ENCODE data around the gene PTBP1. TPM values are rescaled to one million over a fixed set of nuclear protein-coding genes. Genes with fewer than 3 reads are reported as not detected.

PTBP1 gene
- total and polyA plus RNA-seq, 2 of the 13 experiments (the other 11 are each of a cell fraction or from before 2014, with no cell fraction given), result 195 to 288 TPM

DNA sequence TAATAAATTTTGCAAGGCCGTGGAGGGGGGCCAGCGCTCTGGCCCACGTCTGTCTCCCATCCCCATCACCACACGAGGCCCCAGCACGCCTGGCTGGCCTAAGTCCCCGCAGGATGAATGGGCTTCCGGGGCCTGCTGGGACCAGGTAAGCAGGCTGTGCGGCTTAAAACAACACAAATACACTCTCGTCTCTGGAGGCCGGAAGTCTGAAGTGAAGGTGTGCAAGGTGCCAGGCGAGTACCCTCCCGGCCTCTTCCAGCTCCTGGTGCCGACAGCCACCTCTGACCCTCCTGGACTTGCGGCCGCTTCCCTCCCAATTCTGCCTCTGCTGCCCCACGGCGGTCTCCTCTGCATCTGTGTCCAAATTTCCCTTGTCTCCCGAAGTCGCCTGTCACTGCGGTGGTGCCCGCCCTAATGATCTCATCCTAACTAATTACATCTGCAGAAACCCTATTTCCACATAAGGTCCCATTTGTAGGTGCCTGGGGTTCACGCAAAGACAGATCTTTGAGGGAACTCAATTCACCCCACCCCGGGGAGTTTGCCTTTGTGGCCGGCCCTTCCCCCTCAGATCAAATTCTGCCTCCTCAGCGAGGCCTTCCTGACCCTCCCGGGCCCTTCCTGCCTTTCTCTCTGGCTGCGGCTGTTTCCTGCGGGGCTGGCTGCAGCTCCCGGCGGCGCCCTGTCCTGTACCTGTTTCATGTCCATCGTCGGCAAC is 8.1 kb upstream of the PTBP1 start (continued):
- TF ChIP-seq, protein P1, sequence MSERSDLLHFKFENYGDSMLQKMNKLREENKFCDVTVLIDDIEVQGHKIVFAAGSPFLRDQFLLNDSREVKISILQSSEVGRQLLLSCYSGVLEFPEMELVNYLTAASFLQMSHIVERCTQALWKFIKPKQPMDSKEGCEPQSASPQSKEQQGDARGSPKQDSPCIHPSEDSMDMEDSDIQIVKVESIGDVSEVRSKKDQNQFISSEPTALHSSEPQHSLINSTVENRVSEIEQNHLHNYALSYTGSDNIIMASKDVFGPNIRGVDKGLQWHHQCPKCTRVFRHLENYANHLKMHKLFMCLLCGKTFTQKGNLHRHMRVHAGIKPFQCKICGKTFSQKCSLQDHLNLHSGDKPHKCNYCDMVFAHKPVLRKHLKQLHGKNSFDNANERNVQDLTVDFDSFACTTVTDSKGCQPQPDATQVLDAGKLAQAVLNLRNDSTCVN (CRISPR knock-in tag; IDR thresholded peaks at IDR 0.05; ENCODE audit: borderline replicate concordance), result no peak; the same call in 1 of the 2 replicates
- TF ChIP-seq LCORL (IDR thresholded peaks at IDR 0.05), result peak; percentile 44; the same call in 1 of the 2 replicates
- peak; percentile 74; the same call in 1 of the 2 replicates for TF ChIP-seq LCORL (CRISPR knock-in tag; IDR thresholded peaks at IDR 0.05)
- no peak for TF ChIP-seq ZNF234 (CRISPR knock-in tag; conservative IDR thresholded peaks at IDR 0.05)
- TF ChIP-seq, protein P2, sequence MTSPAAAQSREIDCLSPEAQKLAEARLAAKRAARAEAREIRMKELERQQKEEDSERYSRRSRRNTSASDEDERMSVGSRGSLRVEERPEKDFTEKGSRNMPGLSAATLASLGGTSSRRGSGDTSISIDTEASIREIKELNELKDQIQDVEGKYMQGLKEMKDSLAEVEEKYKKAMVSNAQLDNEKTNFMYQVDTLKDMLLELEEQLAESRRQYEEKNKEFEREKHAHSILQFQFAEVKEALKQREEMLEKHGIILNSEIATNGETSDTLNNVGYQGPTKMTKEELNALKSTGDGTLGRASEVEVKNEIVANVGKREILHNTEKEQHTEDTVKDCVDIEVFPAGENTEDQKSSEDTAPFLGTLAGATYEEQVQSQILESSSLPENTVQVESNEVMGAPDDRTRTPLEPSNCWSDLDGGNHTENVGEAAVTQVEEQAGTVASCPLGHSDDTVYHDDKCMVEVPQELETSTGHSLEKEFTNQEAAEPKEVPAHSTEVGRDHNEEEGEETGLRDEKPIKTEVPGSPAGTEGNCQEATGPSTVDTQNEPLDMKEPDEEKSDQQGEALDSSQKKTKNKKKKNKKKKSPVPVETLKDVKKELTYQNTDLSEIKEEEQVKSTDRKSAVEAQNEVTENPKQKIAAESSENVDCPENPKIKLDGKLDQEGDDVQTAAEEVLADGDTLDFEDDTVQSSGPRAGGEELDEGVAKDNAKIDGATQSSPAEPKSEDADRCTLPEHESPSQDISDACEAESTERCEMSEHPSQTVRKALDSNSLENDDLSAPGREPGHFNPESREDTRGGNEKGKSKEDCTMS (CRISPR knock-in tag; conservative IDR thresholded peaks at IDR 0.05), result no peak
- 0 out of 2 replicates have a peak, but pooled peaks have one; percentile 42 for TF ChIP-seq ZNF274 (CRISPR knock-in tag; IDR thresholded peaks at IDR 0.05)
- TF ChIP-seq ZFY (CRISPR knock-in tag; IDR thresholded peaks at IDR 0.05), result peak; percentile 73
- no peak for TF ChIP-seq GTF2F1 (IDR thresholded peaks at IDR 0.05; ENCODE audit: low read length)
- TF ChIP-seq, protein P3, sequence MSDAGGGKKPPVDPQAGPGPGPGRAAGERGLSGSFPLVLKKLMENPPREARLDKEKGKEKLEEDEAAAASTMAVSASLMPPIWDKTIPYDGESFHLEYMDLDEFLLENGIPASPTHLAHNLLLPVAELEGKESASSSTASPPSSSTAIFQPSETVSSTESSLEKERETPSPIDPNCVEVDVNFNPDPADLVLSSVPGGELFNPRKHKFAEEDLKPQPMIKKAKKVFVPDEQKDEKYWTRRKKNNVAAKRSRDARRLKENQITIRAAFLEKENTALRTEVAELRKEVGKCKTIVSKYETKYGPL (CRISPR knock-in tag; IDR thresholded peaks at IDR 0.05), result no peak
- no peak for TF ChIP-seq KLF9 (CRISPR knock-in tag; IDR thresholded peaks at IDR 0.05; ENCODE audit: low read depth)
- TF ChIP-seq ZNF616 (CRISPR knock-in tag; IDR thresholded peaks at IDR 0.05; ENCODE audit: low read depth), result no peak
- TF ChIP-seq HNRNPH1 (optimal IDR thresholded peaks at IDR 0.05; ENCODE audit: low read depth, low read length), result no peak
- no peak for TF ChIP-seq BRD4 (CRISPR knock-in tag; IDR thresholded peaks at IDR 0.05)
- no peak for TF ChIP-seq BCL6 (CRISPR knock-in tag; IDR thresholded peaks at IDR 0.05)
- no peak for TF ChIP-seq ZSCAN9 (CRISPR knock-in tag; IDR thresholded peaks at IDR 0.05; ENCODE audit: borderline replicate concordance)
- no peak for TF ChIP-seq SNRNP70 (IDR thresholded peaks at IDR 0.05; ENCODE audit: low read depth, low read length)
- no peak for TF ChIP-seq ZNF629 (CRISPR knock-in tag; conservative IDR thresholded peaks at IDR 0.05)
- TF ChIP-seq CREB1 (IDR thresholded peaks at IDR 0.05), result no peak
- no peak for TF ChIP-seq CREB1 (CRISPR knock-in tag; IDR thresholded peaks at IDR 0.05)
- no peak for TF ChIP-seq SP5 (CRISPR knock-in tag; IDR thresholded peaks at IDR 0.05; ENCODE audit: borderline replicate concordance, low read depth)
- no peak for TF ChIP-seq ZFP90 (CRISPR knock-in tag; IDR thresholded peaks at IDR 0.05; ENCODE audit: borderline replicate concordance)
- TF ChIP-seq ZNF180 (CRISPR knock-in tag; IDR thresholded peaks at IDR 0.05; ENCODE audit: borderline replicate concordance, low read depth), result no peak
- TF ChIP-seq ONECUT2 (CRISPR knock-in tag; IDR thresholded peaks at IDR 0.05), result no peak
- no peak for TF ChIP-seq ZNF33A (CRISPR knock-in tag; IDR thresholded peaks at IDR 0.05; ENCODE audit: borderline replicate concordance)
- TF ChIP-seq, protein P4, sequence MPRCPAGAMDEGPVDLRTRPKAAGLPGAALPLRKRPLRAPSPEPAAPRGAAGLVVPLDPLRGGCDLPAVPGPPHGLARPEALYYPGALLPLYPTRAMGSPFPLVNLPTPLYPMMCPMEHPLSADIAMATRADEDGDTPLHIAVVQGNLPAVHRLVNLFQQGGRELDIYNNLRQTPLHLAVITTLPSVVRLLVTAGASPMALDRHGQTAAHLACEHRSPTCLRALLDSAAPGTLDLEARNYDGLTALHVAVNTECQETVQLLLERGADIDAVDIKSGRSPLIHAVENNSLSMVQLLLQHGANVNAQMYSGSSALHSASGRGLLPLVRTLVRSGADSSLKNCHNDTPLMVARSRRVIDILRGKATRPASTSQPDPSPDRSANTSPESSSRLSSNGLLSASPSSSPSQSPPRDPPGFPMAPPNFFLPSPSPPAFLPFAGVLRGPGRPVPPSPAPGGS (CRISPR knock-in tag; IDR thresholded peaks at IDR 0.05), result 0 out of 2 replicates have a peak, but pooled peaks have one; percentile 45
- no peak for TF ChIP-seq MBNL3 (CRISPR knock-in tag; conservative IDR thresholded peaks at IDR 0.05)
